K562 (cell line): ENCODE measurements around the gene TBC1D26. TPM values are rescaled to one million over a fixed set of nuclear protein-coding genes. Genes with fewer than 3 reads are reported as not detected.
"Not testable (repeated sequence)": the region's sequence is repeated elsewhere in the genome, so short reads cannot be mapped to it uniquely, and the experiment has no call there.

Experiments
- ATAC-seq: fragments of 200-7000 bp; cut with Tn5 transposase; 3 replicates; pipeline ENCODE4 v1.9.1; 2020; ENCODE audit warnings: moderate library complexity
- BruUV-seq: library from RNA; stranded (reverse); fragments of 400-500 nt; replicated peaks from 2 replicates; lab custom pipeline; 2021; lab: Mats Ljungman, UMichigan
- CTCF ChIA-PET: fragments of 300-600 bp; formaldehyde crosslinking; extraction: SDS; loops from one replicate; lab custom pipeline; 2021; ENCODE audit warnings: low intra/inter-chr PET ratio; lab: Yijun Ruan, JAX
- POLR2A ChIA-PET: fragments of 300-600, 350-650 bp; sonication (Branson Sonifier 250); formaldehyde crosslinking; extraction: SDS; loops from one replicate; lab custom pipeline; 2021; ENCODE audit warnings: antibody characterized with exemption, inconsistent platforms; lab: Yijun Ruan, JAX
- DNase-seq, 4 experiments: peaks; one replicate each; pipeline versions ENCODE4 v3.0.0 to v3.0.0-alpha.2; 2011 to 2018; ENCODE audit warnings: low spot score in 3 of 4, mixed read lengths in 3 of 4; ENCODE audit errors: extremely low read depth in 1 of 4
- FAIRE-seq: peaks from 2 replicates; lab custom pipeline; 2011; peaks lifted over from hg19 to GRCh38; lab: Jason Lieb, UNC
- H2AFZ ChIP-seq: 2 replicates; pipeline ENCODE4 v1.6.0; 2011; ENCODE audit warnings: low read depth, low read length, control low read depth, inconsistent platforms
- H3K27ac ChIP-seq: fragments of 200-600 bp; 3 replicates; pipeline ENCODE4 v1.8.0; 2011; ENCODE audit warnings: low read depth, mild to moderate bottlenecking, control low read depth, inconsistent platforms, low read length, moderate library complexity, mixed read lengths; ENCODE audit errors: extremely low read depth
- H3K27me3 ChIP-seq, 2 experiments: fragments of 300-600 bp in 1 of 2; 2 replicates in 1 of 2; 3 replicates in 1 of 2; pipeline versions ENCODE4 v1.6.0 to v1.8.0; 2011; ENCODE audit warnings: inconsistent platforms in 2 of 2, low read length in 2 of 2, mild to moderate bottlenecking in 1 of 2, mixed read lengths in 1 of 2, moderate library complexity in 1 of 2; ENCODE audit not compliant: control insufficient read depth in 2 of 2, insufficient read depth in 2 of 2
- H3K36me3 ChIP-seq: fragments of 300-600 bp; 3 replicates; pipeline ENCODE4 v1.8.0; 2011; ENCODE audit warnings: mild to moderate bottlenecking, low read length, inconsistent platforms; ENCODE audit not compliant: control insufficient read depth, insufficient read depth
- H3K4me1 ChIP-seq, 2 experiments: fragments of 200-600 bp in 1 of 2; replicated peaks in 1 of 2; 2 replicates in 1 of 2; 3 replicates in 1 of 2; pipeline versions ENCODE4 v1.5.1 to v1.8.0; 2011; ENCODE audit warnings: inconsistent platforms in 2 of 2, low read length in 2 of 2, mild to moderate bottlenecking in 1 of 2, mixed read lengths in 1 of 2, moderate library complexity in 1 of 2; ENCODE audit not compliant: control insufficient read depth in 2 of 2, insufficient read depth in 2 of 2
- H3K4me2 ChIP-seq: 2 replicates; pipeline ENCODE4 v1.6.1; 2011; ENCODE audit warnings: low read length, control low read depth, inconsistent platforms, mixed read lengths; ENCODE audit not compliant: insufficient read depth
- H3K4me3 ChIP-seq: fragments of 200-600 bp; sonication (generic), shearing (Covaris generic); 2 replicates; pipeline ENCODE4 v1.5.1; 2016; ENCODE audit warnings: control low read depth, inconsistent platforms
- H3K79me2 ChIP-seq: fragments of 200-600 bp; 3 replicates; pipeline ENCODE4 v1.8.0; 2011; ENCODE audit warnings: low read length, inconsistent platforms; ENCODE audit not compliant: control insufficient read depth, insufficient read depth
- H3K9ac ChIP-seq, 2 experiments: 2 replicates each; pipeline versions ENCODE4 v1.6.0 to v1.6.1; 2011; ENCODE audit warnings: low read depth in 2 of 2, low read length in 2 of 2, control low read depth in 1 of 2, inconsistent platforms in 1 of 2, mild to moderate bottlenecking in 1 of 2, mixed read lengths in 1 of 2; ENCODE audit not compliant: insufficient read depth in 1 of 2
- H3K9me1 ChIP-seq: one replicate; pipeline ENCODE4 v1.6.0; 2011; ENCODE audit warnings: inconsistent platforms, mild to moderate bottlenecking, low read length, moderate library complexity; ENCODE audit not compliant: control insufficient read depth, insufficient read depth
- H3K9me3 ChIP-seq: replicated peaks from 2 replicates; pipeline ENCODE4 v1.5.1; 2011; ENCODE audit warnings: low read depth, low read length, inconsistent platforms; ENCODE audit not compliant: control insufficient read depth, insufficient read depth
- H4K20me1 ChIP-seq: replicated peaks from 2 replicates; pipeline ENCODE4 v1.6.1; 2011; ENCODE audit warnings: low read length, inconsistent platforms, mixed read lengths; ENCODE audit not compliant: control insufficient read depth, insufficient read depth
- WGBS: fragments of 100-300 bp; shearing (Covaris generic); methylation state at CpG from one replicate; pipeline ENCODE4 v1.1.6; 2016; ENCODE audit warnings: low coverage, mixed read lengths; ENCODE audit not compliant: insufficient coverage; ENCODE audit errors: missing lambda C conversion rate; 5-methylcytosine and 5-hydroxymethylcytosine counted together
- in situ Hi-C: fragments of 300-500 bp; cut with MboI; formaldehyde crosslinking; loops from 4 replicates; pipeline ENCODE4 v1.15.0; 2018; ENCODE audit warnings: inconsistent platforms, mixed read lengths
- intact Hi-C: fragments of 100-400 bp; cut with micrococcal nuclease; formaldehyde crosslinking; loops from 2 replicates; pipeline ENCODE4 v1.14.2; 2022
- polyA plus RNA-seq, 8 experiments: library from polyadenylated mRNA; depleted of rRNA in 4 of 8; stranded (reverse) in 5 of 8; unstranded in 3 of 8; fragments of >200 nt; fragmentation: Nextera tagmentation in 2 of 8; fragmentation: Illumina TruSeq in 1 of 8; extraction: Ambion mirVana in 2 of 8; extraction: Trizol in 1 of 8; gene quantifications; 2 replicates each; pipeline versions ENCODE4 v1.2.1 to v1.2.3, GENCODE V29; 2011 to 2014; ENCODE audit warnings: inconsistent platforms in 1 of 8, missing spikeins in 1 of 8
- total RNA-seq, 7 experiments: library from RNA; depleted of rRNA in 6 of 7; stranded (reverse); fragments of >200 nt in 6 of 7; fragmentation: Illumina TruSeq in 2 of 7; extraction: Trizol in 2 of 7; gene quantifications; 2 replicates each; pipeline versions ENCODE4 v1.2.1 to v1.2.3, GENCODE V29; 2011 to 2021; ENCODE audit warnings: low replicate concordance in 1 of 7

The TBC1D26 gene
- total and polyA plus RNA-seq, 9 of the 15 experiments (the other 6 are each of a cell fraction or from before 2014, with no cell fraction given), result 0.08 TPM; not detected in 8

GRCh38 chr17:15699937-15700336, 32.1 kb upstream of the TBC1D26 start:
- Histone ChIP-seq H3K9ac (peak overlapping the region in 1 of 2 experiments; percentile 73; a peak in 1 of 4 replicates), H3K4me2 (peak overlapping the region; percentile 49; the same call in 1 of the 2 replicates), H2AFZ (peak overlapping the region; percentile 81), H3K4me3 (peak overlapping the region; percentile 47)
- POLR2A ChIA-PET, result interaction anchor here (1.2 kb wide), 1 partner anchor 139 kb away, joined by 3 read pairs; no protein-coding TSS in a partner anchor
- H3K9me1 ChIP-seq, H3K36me3 ChIP-seq, H3K27ac ChIP-seq, DNase-seq, H3K27me3 ChIP-seq, H3K9me3 ChIP-seq, intact Hi-C loops, FAIRE-seq, CTCF ChIA-PET, H3K4me1 ChIP-seq, H3K79me2 ChIP-seq, in situ Hi-C loops, H4K20me1 ChIP-seq: not testable (repeated sequence)
- no CpG with 5 or more reads among the region's 21 CpGs for WGBS
- ATAC-seq, result peak; percentile 57
- BruUV-seq, result TSS peak; percentile 83

DNA sequence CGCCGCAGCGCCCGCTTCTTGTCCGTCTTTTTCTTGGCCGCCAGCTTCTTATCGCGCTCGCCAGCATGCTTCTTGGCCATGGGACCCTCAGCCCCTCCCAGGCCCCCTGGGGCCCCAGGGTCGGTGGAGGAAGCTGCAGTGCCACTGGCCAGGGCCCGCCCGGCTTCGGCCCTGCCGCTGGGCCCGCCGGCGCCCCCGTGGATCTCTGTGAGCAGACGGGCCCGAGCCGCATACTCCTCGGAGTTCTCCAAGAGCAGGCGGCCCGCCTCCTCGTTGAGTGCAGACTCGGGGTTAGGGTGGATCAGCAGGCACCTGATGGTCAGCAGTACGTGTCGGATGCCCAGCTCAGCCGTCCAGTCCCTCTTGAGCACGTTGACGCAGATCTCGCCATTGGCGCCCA, 27.8 kb upstream of the TBC1D26 start:
- H3K4me2 ChIP-seq, H3K9ac ChIP-seq, POLR2A ChIA-PET, in situ Hi-C loops, H3K79me2 ChIP-seq, ATAC-seq, BruUV-seq, CTCF ChIA-PET, DNase-seq, FAIRE-seq, H3K27ac ChIP-seq, H3K9me1 ChIP-seq, H3K9me3 ChIP-seq, intact Hi-C loops, H3K4me1 ChIP-seq, H2AFZ ChIP-seq, H3K4me3 ChIP-seq, H4K20me1 ChIP-seq, H3K27me3 ChIP-seq: not testable (repeated sequence)
- peaks cover 13% of the 10 kb centered on the region; the same call in 1 of the 3 replicates for H3K36me3 ChIP-seq
- 87% methylated on average over 6 of the region's 33 CpGs for WGBS

DNA sequence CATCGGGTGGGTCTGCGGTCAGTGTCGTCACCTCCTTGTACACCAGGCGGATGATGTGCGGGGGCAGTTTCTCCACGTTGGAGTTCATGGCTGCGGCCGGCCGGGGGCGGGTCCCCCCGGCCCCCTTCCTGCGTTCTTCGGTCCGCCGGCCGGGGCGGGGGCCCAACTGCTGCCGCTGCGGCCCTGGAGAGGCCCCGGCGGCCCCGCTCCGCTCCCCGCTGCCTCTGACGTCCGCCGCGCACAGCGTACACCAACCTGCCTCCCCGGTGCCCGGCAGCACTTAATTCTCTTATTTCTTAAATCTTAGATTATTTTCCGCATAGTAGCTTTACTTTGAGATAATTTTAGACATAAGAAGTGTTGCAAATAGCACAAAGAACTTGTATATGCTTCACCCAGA, 27.3 kb upstream of the TBC1D26 start:
- POLR2A ChIA-PET, H3K27ac ChIP-seq, H3K9ac ChIP-seq, BruUV-seq, intact Hi-C loops, H2AFZ ChIP-seq, H3K9me1 ChIP-seq, H3K4me2 ChIP-seq, H3K27me3 ChIP-seq, ATAC-seq, H3K9me3 ChIP-seq, H3K4me3 ChIP-seq, CTCF ChIA-PET, DNase-seq, FAIRE-seq, H4K20me1 ChIP-seq, H3K79me2 ChIP-seq, H3K4me1 ChIP-seq, in situ Hi-C loops: not testable (repeated sequence)
- WGBS, result 100% methylated on average over 1 of the region's 32 CpGs
- H3K36me3 ChIP-seq, result peaks cover 13% of the 10 kb centered on the region; the same call in 1 of the 3 replicates

DNA sequence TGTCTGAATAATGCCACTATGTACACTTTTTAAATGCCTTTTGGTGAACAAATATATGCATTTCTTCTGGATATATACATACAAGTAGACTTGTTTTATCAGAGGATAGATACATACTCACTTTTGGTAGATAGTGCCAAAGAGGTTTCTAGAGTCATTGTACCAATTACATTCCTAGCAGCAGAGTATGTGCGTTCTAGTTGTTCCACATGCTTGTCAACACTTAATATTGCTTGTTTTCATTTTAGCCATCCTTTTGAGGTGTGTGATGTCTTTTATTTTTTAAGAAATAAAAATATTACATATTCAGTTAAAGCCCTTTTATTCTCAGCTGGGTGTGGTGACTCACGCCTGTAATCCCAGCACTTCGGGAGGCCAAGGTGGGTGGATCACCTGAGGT, 23.2 kb upstream of the TBC1D26 start:
- H3K9me1 ChIP-seq, H3K9ac ChIP-seq, intact Hi-C loops, FAIRE-seq, in situ Hi-C loops, DNase-seq, H3K27me3 ChIP-seq, CTCF ChIA-PET, H4K20me1 ChIP-seq, H3K9me3 ChIP-seq, POLR2A ChIA-PET, H3K79me2 ChIP-seq, H3K4me3 ChIP-seq, BruUV-seq, H3K4me2 ChIP-seq, H3K27ac ChIP-seq, H3K4me1 ChIP-seq, H2AFZ ChIP-seq, ATAC-seq: not testable (repeated sequence)
- peaks cover 13% of the 10 kb centered on the region; the same call in 1 of the 3 replicates for H3K36me3 ChIP-seq
- 95% methylated on average over 2 of the region's 3 CpGs for WGBS
